H54 (cell line): ENCODE measurements around the gene CCDC102A.
A peak's percentile ranks its signal among the peaks of the same experiment; 100 is the strongest.

Experiments
- DNase-seq: peaks from one replicate; pipeline ENCODE4 v3.0.0; 2011; ENCODE audit warnings: low spot score, mixed read lengths; ENCODE audit not compliant: insufficient read length
- FAIRE-seq: peaks from 3 replicates; lab custom pipeline; 2011; peaks lifted over from hg19 to GRCh38; lab: Jason Lieb, UNC
- POLR2A ChIP-seq: IDR thresholded peaks from 2 replicates; pipeline ENCODE4 v1.6.1; 2011; ENCODE audit warnings: low read depth, mild to moderate bottlenecking, low read length

CCDC102A gene

GRCh38 chr16:57473176-57473840 lies 63.1 kb downstream of the CCDC102A start:
- FAIRE-seq = no peak
- TF ChIP-seq POLR2A = no peak

DNA sequence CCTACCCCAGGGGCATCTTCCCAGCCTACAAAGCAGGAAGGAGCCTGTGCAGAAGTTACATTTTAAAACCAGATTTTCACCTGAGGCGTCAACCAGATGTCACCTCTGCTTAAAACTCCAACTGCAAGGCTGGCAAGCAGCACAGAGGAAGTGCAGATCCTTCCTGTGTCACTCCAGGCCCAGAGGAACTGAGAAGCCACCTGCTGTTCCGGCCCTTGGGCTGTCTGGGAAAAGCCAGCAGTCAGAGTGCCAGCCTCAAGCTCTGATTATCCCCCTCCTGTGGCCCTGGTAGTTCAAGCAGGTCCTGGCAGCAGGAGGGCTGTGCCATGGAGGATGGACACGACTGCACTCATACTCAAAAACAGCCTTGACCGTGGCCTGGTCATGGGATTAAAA lies 63.7 kb downstream of the CCDC102A start:
- peak; percentile 38 for DNase-seq
- TF ChIP-seq POLR2A = no peak
- no peak for FAIRE-seq

More at GRCh38 chr16:57473176-57473840, 63.1 kb downstream of the CCDC102A start:
- no peak for DNase-seq

- DNase-seq (no peak), FAIRE-seq (no peak)
- no peak for TF ChIP-seq POLR2A
These were observed 64.3 kb downstream of the CCDC102A start for GRCh38 chr16:57471852-57472664.

- FAIRE-seq (no peak), DNase-seq (no peak)
- TF ChIP-seq POLR2A = no peak
These were observed 65.2 kb downstream of the CCDC102A start for GRCh38 chr16:57471209-57471608.

DNA sequence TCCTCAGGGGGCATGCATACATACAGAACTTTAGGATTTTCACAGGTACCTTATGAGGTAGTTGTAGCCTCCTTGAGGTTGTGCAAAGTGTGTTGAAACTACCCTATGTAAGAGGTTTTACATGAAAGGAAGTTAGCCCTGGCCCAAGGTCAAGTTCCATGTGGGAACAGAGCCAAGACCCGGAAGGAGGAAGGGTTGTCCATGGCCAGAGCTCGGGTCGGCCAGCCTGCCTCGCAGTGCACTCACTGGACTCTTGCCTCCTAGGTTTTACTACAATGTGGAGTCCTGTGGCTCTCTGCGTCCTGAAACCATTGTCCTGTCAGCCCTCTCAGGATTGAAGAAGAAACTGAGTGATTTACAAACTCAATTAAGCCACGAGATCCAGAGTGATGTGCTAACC lies 65.7 kb downstream of the CCDC102A start:
- no peak for DNase-seq
- TF ChIP-seq POLR2A = no peak
- no peak for FAIRE-seq

DNA sequence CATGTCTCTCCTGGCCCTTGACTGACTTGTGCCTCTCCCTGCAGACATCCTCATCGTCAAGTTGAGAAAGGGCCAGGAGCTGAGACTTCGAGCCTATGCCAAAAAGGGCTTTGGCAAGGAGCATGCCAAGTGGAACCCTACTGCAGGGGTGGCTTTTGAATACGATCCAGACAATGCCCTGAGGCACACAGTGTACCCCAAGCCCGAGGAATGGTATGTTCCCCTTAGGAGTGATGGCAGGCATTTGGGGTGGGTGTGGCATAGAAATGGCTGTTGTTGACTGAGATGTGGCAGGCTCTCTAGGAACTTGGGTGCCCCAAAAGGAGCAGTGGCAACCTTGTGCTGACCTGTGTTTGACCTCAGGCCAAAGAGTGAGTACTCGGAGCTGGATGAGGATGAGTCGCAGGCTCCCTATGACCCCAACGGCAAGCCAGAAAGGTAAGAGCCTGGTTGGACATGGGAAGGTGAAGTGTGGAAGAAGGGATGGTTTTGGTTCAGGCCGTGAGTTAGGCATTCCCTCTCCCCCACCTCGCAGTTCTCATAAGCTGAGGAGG lies 66.4 kb downstream of the CCDC102A start:
- no peak for TF ChIP-seq POLR2A
- FAIRE-seq (no peak), DNase-seq (no peak)

DNA sequence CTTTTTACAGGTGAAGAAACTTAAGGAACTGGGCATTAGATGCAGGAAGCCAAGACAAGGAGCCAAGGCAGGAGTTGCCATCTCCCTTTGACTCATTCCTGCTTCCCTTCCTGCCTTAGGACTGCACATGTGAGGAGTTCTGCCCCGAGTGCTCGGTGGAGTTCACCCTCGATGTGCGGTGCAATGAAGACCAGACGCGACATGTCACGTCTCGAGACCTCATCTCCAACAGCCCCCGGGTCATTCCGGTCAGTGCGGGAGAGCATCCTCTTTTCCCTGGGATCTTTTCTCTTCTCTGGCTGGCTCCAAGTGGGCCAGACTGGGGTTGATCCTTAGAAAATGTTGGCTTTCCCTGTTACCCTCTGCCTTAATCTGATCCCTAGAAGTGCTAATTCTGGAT lies 67.3 kb downstream of the CCDC102A start:
- no peak for DNase-seq
- TF ChIP-seq POLR2A = no peak
- FAIRE-seq = no peak

- DNase-seq = no peak
- FAIRE-seq = no peak
- TF ChIP-seq POLR2A = no peak
These were observed 68.0 kb downstream of the CCDC102A start for GRCh38 chr16:57468346-57468745.

GRCh38 chr16:57464523-57464922 lies 71.8 kb downstream of the CCDC102A start:
- FAIRE-seq (no peak), DNase-seq (no peak)
- no peak for TF ChIP-seq POLR2A

GRCh38 chr16:57462978-57463362 lies 73.4 kb downstream of the CCDC102A start:
- no peak for TF ChIP-seq POLR2A
- FAIRE-seq = no peak
- DNase-seq = no peak

DNA sequence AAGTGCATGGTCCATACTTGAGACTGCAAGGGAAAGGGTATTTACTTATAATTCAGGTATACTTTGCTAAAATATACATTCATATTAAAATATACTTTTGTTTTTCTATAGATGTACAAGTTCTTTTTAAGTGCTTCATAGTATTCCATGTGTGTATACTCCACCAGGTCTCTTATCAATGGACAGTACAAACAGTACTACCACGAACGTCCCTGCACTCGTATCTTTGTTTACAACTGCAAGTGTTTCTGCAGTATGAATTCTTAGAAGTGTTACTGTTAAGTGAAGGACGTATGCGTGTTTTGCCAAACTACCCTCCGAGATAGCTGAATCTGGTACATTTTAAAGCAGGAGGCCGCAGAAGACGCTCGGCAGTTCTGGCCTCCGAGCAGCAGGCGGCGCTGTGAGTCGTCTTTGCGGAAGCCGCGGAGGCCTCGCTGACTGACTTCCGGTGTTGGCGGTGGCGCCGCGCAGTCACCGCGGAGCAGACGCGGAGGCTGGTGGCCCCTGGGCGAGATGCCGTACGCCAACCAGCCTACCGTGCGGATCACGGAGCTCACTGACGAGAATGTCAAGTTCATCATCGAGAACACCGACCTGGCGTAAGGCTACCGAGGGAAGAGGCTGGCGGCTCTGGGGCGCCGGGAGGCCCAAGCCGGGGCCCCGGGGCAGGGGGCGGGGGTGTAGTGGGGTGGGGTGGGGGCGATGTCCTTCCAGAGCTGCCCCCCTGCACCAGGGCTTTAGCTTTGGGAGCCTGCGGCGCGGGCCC lies 74.0 kb downstream of the CCDC102A start, which contains the start of gene POLR2C:
TSS of gene POLR2C (plus strand) at position 471 of the 769 bp plus-strand sequence. CDS start at position 517, 46 bp downstream.
- peak; percentile 100 for TF ChIP-seq POLR2A
- peak; percentile 84 for DNase-seq
- FAIRE-seq = peak; percentile 71
